Trophoblast cell (in vitro differentiated cells and primary cell): Measurements from ENCODE around the gene INHA.

Experiments used
- DNase-seq, 2 donors: peaks; one replicate each; pipeline ENCODE4 v3.0.0-alpha.2; 2016
- H2AFZ ChIP-seq: 2 replicates; pipeline ENCODE4 v1.6.1; 2013; ENCODE audit warnings: low read length, moderate library complexity, mild to moderate bottlenecking; ENCODE audit not compliant: insufficient read depth, poor library complexity
- H2AK5ac ChIP-seq: 2 replicates; pipeline ENCODE4 v1.6.1; 2013; ENCODE audit warnings: mild to moderate bottlenecking, low read length
- H2BK120ac ChIP-seq: 2 replicates; pipeline ENCODE4 v1.6.1; 2013; ENCODE audit warnings: low read length, mild to moderate bottlenecking, moderate library complexity; ENCODE audit not compliant: insufficient read depth, poor library complexity
- H2BK12ac ChIP-seq: 2 replicates; pipeline ENCODE4 v1.6.1; 2013; ENCODE audit warnings: mild to moderate bottlenecking, low read length, moderate library complexity
- H2BK5ac ChIP-seq: 2 replicates; pipeline ENCODE4 v1.6.1; 2013; ENCODE audit warnings: low read length, low read depth, moderate library complexity, mild to moderate bottlenecking; ENCODE audit not compliant: poor library complexity
- H3K14ac ChIP-seq: 2 replicates; pipeline ENCODE4 v1.6.1; 2013; ENCODE audit warnings: mild to moderate bottlenecking, low read length
- H3K18ac ChIP-seq: 2 replicates; pipeline ENCODE4 v1.6.1; 2013; ENCODE audit warnings: mild to moderate bottlenecking, low read length
- H3K23ac ChIP-seq: 2 replicates; pipeline ENCODE4 v1.6.1; 2013; ENCODE audit warnings: low read length
- H3K27ac ChIP-seq: 2 replicates; pipeline ENCODE4 v1.5.1; 2013; ENCODE audit warnings: low read depth, mild to moderate bottlenecking, inconsistent platforms, low read length, moderate library complexity
- H3K27me3 ChIP-seq: 2 replicates; pipeline ENCODE4 v1.6.1; 2013; ENCODE audit warnings: inconsistent platforms, mild to moderate bottlenecking, low read length, moderate library complexity; ENCODE audit not compliant: insufficient read depth
- H3K36me3 ChIP-seq, 2 experiments: 1 replicate in 1 of 2; 2 replicates in 1 of 2; pipeline ENCODE4 v1.6.1; 2013; ENCODE audit warnings: low read length in 2 of 2, mild to moderate bottlenecking in 2 of 2, moderate library complexity in 1 of 2; ENCODE audit not compliant: insufficient read depth in 2 of 2, control insufficient read depth in 1 of 2
- H3K4ac ChIP-seq: 2 replicates; pipeline ENCODE4 v1.6.1; 2013; ENCODE audit warnings: low read depth, mild to moderate bottlenecking, low read length, moderate library complexity
- H3K4me1 ChIP-seq, 2 experiments: 1 replicate in 1 of 2; 2 replicates in 1 of 2; pipeline ENCODE4 v1.6.1; 2013; ENCODE audit warnings: low read length in 2 of 2, mild to moderate bottlenecking in 2 of 2, moderate library complexity in 1 of 2; ENCODE audit not compliant: insufficient read depth in 2 of 2, control insufficient read depth in 1 of 2
- H3K4me2 ChIP-seq: 2 replicates; pipeline ENCODE4 v1.6.1; 2013; ENCODE audit warnings: inconsistent platforms, mild to moderate bottlenecking, low read length, moderate library complexity
- H3K4me3 ChIP-seq: 2 replicates; pipeline ENCODE4 v1.5.1; 2013; ENCODE audit warnings: mild to moderate bottlenecking, low read depth, low read length, inconsistent platforms
- H3K79me1 ChIP-seq: one replicate; pipeline ENCODE4 v1.6.1; 2013; ENCODE audit warnings: low read length
- H3K79me2 ChIP-seq: 2 replicates; pipeline ENCODE4 v1.6.1; 2013; ENCODE audit warnings: low read length, mild to moderate bottlenecking; ENCODE audit not compliant: control insufficient read depth, insufficient read depth, poor library complexity
- H3K9ac ChIP-seq: 2 replicates; pipeline ENCODE4 v1.6.1; 2013; ENCODE audit warnings: mild to moderate bottlenecking, low read length
- H3K9me3 ChIP-seq: 2 replicates; pipeline ENCODE4 v1.6.1; 2013; ENCODE audit warnings: low read depth, mild to moderate bottlenecking, control low read depth, inconsistent platforms, low read length; ENCODE audit not compliant: insufficient read depth
- H4K12ac ChIP-seq: 2 replicates; pipeline ENCODE4 v1.6.1; 2013; ENCODE audit warnings: low read depth, mild to moderate bottlenecking, low read length, moderate library complexity
- H4K8ac ChIP-seq: 2 replicates; pipeline ENCODE4 v1.6.1; 2013; ENCODE audit warnings: low read depth, mild to moderate bottlenecking, low read length, moderate library complexity
- H4K91ac ChIP-seq: one replicate; pipeline ENCODE4 v1.6.1; 2013; ENCODE audit warnings: low read depth, mild to moderate bottlenecking, low read length, moderate library complexity
- WGBS: extraction: QIAGEN DNeasy Blood & Tissue Kit; methylation state at CpG from one replicate; pipeline ENCODE4 v1.1.7; 2013; ENCODE audit warnings: missing lambda C conversion rate; ENCODE audit not compliant: insufficient read length, insufficient coverage; ENCODE audit errors: extremely low coverage; 5-methylcytosine and 5-hydroxymethylcytosine counted together

Gene INHA

GRCh38 chr2:219567131-219567530 lies 5.0 kb upstream of the INHA start:
- Histone ChIP-seq H3K9me3 (peaks cover 3% of the 10 kb centered on the region), H4K8ac (no peak overlapping the region), H2BK5ac (no peak overlapping the region), H3K18ac (no peak overlapping the region), H3K14ac (no peak overlapping the region), H3K79me1 (peaks cover 25% of the 10 kb centered on the region), H3K9ac (no peak overlapping the region), H3K23ac (no peak overlapping the region), H2AFZ (no peak overlapping the region), H3K27ac (no peak overlapping the region), H3K27me3 (no peaks in the 10 kb centered on the region), H3K79me2 (peaks cover 12% of the 10 kb centered on the region), H3K36me3 (peaks cover 59 to 65% of the 10 kb centered on the region in 2 experiments), H4K91ac (no peak overlapping the region), H2BK12ac (no peak overlapping the region), H3K4me2 (no peak overlapping the region), H2BK120ac (no peak overlapping the region), H3K4me1 (peaks cover 15 to 28% of the 10 kb centered on the region in 2 experiments), H3K4me3 (peak overlapping the region; percentile 6), H2AK5ac (no peak overlapping the region), H3K4ac (no peak overlapping the region), H4K12ac (no peak overlapping the region)
- WGBS = no CpG with 5 or more reads among the region's 18 CpGs
- DNase-seq = no peak

GRCh38 chr2:219567791-219568361 lies 4.2 kb upstream of the INHA start:
- no peaks in the 10 kb centered on the region for H3K27me3 ChIP-seq
- no peak overlapping the region for H3K14ac ChIP-seq
- H3K4me3 ChIP-seq = peak overlapping the region; percentile 45
- H3K9ac ChIP-seq = no peak overlapping the region
- no peak overlapping the region for H3K4me2 ChIP-seq
- H2BK120ac ChIP-seq = no peak overlapping the region
- H3K4ac ChIP-seq = no peak overlapping the region
- H2BK5ac ChIP-seq = no peak overlapping the region
- peaks cover 33% of the 10 kb centered on the region for H3K79me1 ChIP-seq
- H3K23ac ChIP-seq = no peak overlapping the region
- peaks cover 3% of the 10 kb centered on the region for H3K9me3 ChIP-seq
- no peak overlapping the region for H4K12ac ChIP-seq
- no peak overlapping the region for H3K27ac ChIP-seq
- no peak overlapping the region for H2AFZ ChIP-seq
- no peak overlapping the region for H2AK5ac ChIP-seq
- peak overlapping the region; percentile 9 for H3K18ac ChIP-seq
- DNase-seq = peak; percentile 33 to 63
- peak overlapping the region; percentile 6 for H4K91ac ChIP-seq
- no peak overlapping the region for H4K8ac ChIP-seq
- H3K4me1 ChIP-seq = peaks cover 14 to 29% of the 10 kb centered on the region in 2 experiments
- no peak overlapping the region for H2BK12ac ChIP-seq
- no CpG with 5 or more reads among the region's 35 CpGs for WGBS
- peaks cover 51 to 57% of the 10 kb centered on the region in 2 experiments for H3K36me3 ChIP-seq
- peaks cover 16% of the 10 kb centered on the region for H3K79me2 ChIP-seq

DNA sequence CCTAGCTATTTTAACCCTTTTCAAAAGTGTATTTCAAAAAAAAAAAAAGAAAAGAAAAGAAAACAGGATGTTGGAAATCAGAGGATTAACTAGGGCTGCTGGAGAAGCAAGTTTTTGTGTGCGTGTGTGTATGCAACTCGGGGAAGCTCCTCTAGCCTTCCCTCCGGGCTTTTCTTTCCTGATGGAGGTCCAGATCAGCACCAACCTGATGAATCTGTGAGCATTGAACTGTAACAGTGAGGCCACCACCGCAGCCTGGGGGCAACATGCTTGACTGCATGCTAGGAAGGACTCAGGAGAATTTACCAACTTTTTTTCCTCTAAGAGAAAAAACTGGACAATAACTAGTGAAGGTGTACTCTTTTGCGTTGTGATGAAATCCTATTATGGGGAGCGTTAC lies 3.1 kb upstream of the INHA start:
- Histone ChIP-seq H3K9ac (no peak overlapping the region), H2AFZ (no peak overlapping the region), H3K36me3 (peaks cover 40 to 46% of the 10 kb centered on the region in 2 experiments), H3K27ac (peak overlapping the region; percentile 99), H2BK5ac (no peak overlapping the region), H3K79me1 (peaks cover 36% of the 10 kb centered on the region), H3K4me3 (no peak overlapping the region), H3K4ac (no peak overlapping the region), H2BK120ac (no peak overlapping the region), H3K79me2 (peaks cover 16% of the 10 kb centered on the region), H2AK5ac (no peak overlapping the region), H3K23ac (no peak overlapping the region), H3K18ac (no peak overlapping the region), H3K14ac (no peak overlapping the region), H3K27me3 (no peaks in the 10 kb centered on the region), H3K4me2 (peak overlapping the region; percentile 84), H4K8ac (no peak overlapping the region), H2BK12ac (no peak overlapping the region), H4K91ac (no peak overlapping the region), H4K12ac (no peak overlapping the region), H3K9me3 (peaks cover 3% of the 10 kb centered on the region), H3K4me1 (peaks cover 17 to 33% of the 10 kb centered on the region in 2 experiments)
- peak; percentile 90 to 91 for DNase-seq
- no CpG with 5 or more reads among the region's 6 CpGs for WGBS

DNA sequence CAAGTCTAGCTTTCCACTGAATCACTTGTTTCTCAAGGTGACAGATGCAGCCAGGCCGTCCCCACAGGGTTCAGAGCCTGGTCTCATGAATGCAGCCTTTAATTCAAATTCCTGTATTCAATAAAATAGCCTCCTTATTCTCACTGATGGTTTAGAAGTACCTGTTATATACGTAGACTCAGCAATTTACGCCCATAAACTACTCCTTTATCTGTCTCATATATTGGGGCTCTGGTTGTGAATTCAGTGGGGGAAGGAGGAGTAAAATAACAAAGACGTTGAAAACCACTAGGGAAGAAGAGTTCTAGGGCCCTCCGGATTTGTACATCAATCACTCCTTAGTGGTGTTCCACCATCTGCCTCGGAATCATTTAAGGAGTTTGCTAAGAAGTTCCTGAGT lies 2.5 kb upstream of the INHA start:
- Histone ChIP-seq H3K79me2 (peaks cover 16% of the 10 kb centered on the region), H3K9me3 (peaks cover 3% of the 10 kb centered on the region), H2AFZ (no peak overlapping the region), H3K4me3 (no peak overlapping the region), H3K14ac (no peak overlapping the region), H4K91ac (peak overlapping the region; percentile 99), H3K4ac (peak overlapping the region; percentile 44), H3K27me3 (no peaks in the 10 kb centered on the region), H2BK5ac (peak overlapping the region; percentile 99), H4K12ac (no peak overlapping the region), H2AK5ac (no peak overlapping the region), H3K18ac (no peak overlapping the region), H3K36me3 (peaks cover 35 to 40% of the 10 kb centered on the region in 2 experiments), H2BK120ac (peak overlapping the region; percentile 99), H3K27ac (peak overlapping the region; percentile 99), H4K8ac (no peak overlapping the region), H2BK12ac (no peak overlapping the region), H3K4me2 (peak overlapping the region; percentile 84), H3K23ac (no peak overlapping the region), H3K79me1 (peaks cover 36% of the 10 kb centered on the region), H3K4me1 (peaks cover 17 to 33% of the 10 kb centered on the region in 2 experiments), H3K9ac (no peak overlapping the region)
- DNase-seq = peak in 1 of 2 donors; percentile 3
- WGBS = no CpG with 5 or more reads among the region's 6 CpGs
